ENCODE measurements around the gene CMTM6. TPM values are rescaled to one million over a fixed set of nuclear protein-coding genes. Genes with fewer than 3 reads are reported as not detected.
"Not testable (repeated sequence)": the region's sequence is repeated elsewhere in the genome, so short reads cannot be mapped to it uniquely, and the experiment has no call there.

CMTM6 gene
- total and polyA plus RNA-seq, 10 of the 15 experiments (the other 5 are each of a cell fraction or from before 2014, with no cell fraction given): 27.1 to 97.3 (median 61.4) TPM

- H3K9me3 ChIP-seq (replicated peaks; ENCODE audit: control insufficient read depth, insufficient read depth, low read length); in situ Hi-C loops (cut with MboI); BruUV-seq (replicated peaks); H3K9ac ChIP-seq (ENCODE audit: control insufficient read depth, insufficient read depth, low read length); H4K20me1 ChIP-seq (ENCODE audit: control insufficient read depth, insufficient read depth); FAIRE-seq; H3K27me3 ChIP-seq (replicated peaks in 1 of 2; ENCODE audit: control insufficient read depth in 2 of 2, insufficient read depth in 2 of 2, low read length in 1 of 2); H3K4me3 ChIP-seq; H2AFZ ChIP-seq (ENCODE audit: control insufficient read depth, low read depth, low read length); H3K36me3 ChIP-seq (ENCODE audit: control insufficient read depth in 2 of 2, insufficient read depth in 2 of 2, low read length in 1 of 2); H3K79me2 ChIP-seq (ENCODE audit: control insufficient read depth, insufficient read depth, low read length); DNase-seq (ENCODE audit: low read depth, low spot score): not testable (repeated sequence)
- ATAC-seq: peak; percentile 45
- intact Hi-C loops (cut with micrococcal nuclease; ENCODE audit: unreplicated experiment): loop anchor here (1.0 to 2.0 kb wide), 4 partner anchors 16 to 55 kb away; no protein-coding TSS in a partner anchor
- ChIA-PET RAD21 (ENCODE audit: unreplicated experiment) (interaction anchor here (0.9 to 8.0 kb wide), 16 partner anchors 11 to 65 kb away, joined by 3 to 187 read pairs (median 4); partner anchors contain the start of genes CMTM6 and CMTM7), SMC1A (ENCODE audit: uncharacterized antibody, unreplicated experiment) (interaction anchor here (0.8 to 14.2 kb wide), 16 partner anchors 8 to 433 kb away, joined by 3 to 307 read pairs (median 6); partner anchors contain the start of gene CMTM7), CTCF (interaction anchor here (1.0 to 10.6 kb wide), 11 partner anchors 11 to 63 kb away, joined by 3 to 88 read pairs (median 7); no protein-coding TSS in a partner anchor), POLR2A (interaction anchor here (0.7 to 8.6 kb wide), 7 partner anchors 10 to 62 kb away, joined by 3 to 158 read pairs (median 6); no protein-coding TSS in a partner anchor)
- 0 out of 2 replicates have a peak overlapping the region, but pooled peaks have one; percentile 69 for H3K4me2 ChIP-seq (ENCODE audit: control insufficient read depth, insufficient read depth)
- H3K4me1 ChIP-seq (ENCODE audit: control insufficient read depth, insufficient read depth, low read length): peaks cover 56% of the 10 kb centered on the region
- peak overlapping the region; percentile 38; the same call in 1 of the 2 replicates for H3K27ac ChIP-seq (ENCODE audit: control insufficient read depth, insufficient read depth)
- 27% methylated on average over 4 of the region's 4 CpGs for WGBS (ENCODE audit: insufficient coverage, insufficient replicate concordance, low lambda C conversion rate, missing lambda C conversion rate)
- TF ChIP-seq SMARCA5 (IDR thresholded peaks at IDR 0.05) (peak; percentile 57), NKRF (conservative IDR thresholded peaks at IDR 0.05) (0 out of 2 replicates have a peak, but pooled peaks have one; percentile 25), ZNF217 (IDR thresholded peaks at IDR 0.05) (peak; percentile 86)
Measured at GRCh38 chr3:32439421-32439820, 63.2 kb downstream of the CMTM6 start.

Measured in GM12878 (cell line).